ENCODE results near the gene IL6ST.

Gene IL6ST

DNA sequence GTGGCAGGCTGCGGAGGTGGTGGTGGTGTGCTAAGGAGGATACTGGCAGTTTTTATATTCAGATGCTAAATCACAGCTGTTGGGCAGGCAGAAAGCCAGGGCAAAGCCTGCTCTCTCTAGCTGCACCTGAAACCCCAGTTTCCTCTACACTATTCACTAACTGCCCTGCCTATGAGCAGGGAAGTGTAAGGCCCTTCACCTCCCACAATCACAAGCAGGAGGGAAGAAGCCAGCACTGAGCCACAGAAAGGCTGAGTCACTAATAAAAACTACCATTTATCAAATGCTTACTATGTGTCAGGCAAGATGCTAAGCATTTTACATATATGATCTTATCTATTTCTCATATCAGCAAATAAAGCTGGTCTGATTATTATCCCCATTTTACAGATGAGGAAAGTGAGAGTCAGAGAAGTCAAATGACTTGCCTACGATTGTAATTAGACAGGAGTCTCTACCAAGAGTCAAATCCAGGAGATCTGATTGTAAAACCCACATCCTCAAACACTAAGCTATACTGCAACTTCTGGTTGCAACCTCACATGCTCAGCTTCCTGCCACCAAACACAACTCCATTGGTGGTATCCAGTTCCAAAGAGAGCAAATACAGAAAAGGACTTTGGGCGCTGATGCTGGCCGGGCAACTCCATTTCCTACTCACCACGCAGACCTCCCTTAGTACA, 17.7 kb upstream of the IL6ST start:
- TF ChIP-seq CTCF (IDR thresholded peaks at IDR 0.05; ENCODE audit: poor library complexity, severe bottlenecking) = no peak
- Histone ChIP-seq H3K9me3 (ENCODE audit: severe bottlenecking) (no peaks in the 10 kb centered on the region), H3K4me1 (ENCODE audit: insufficient read depth, poor library complexity, severe bottlenecking) (peaks cover 14% of the 10 kb centered on the region), H3K36me3 (ENCODE audit: low read depth) (no peaks in the 10 kb centered on the region), H3K27me3 (ENCODE audit: insufficient read depth, poor library complexity, severe bottlenecking) (no peaks in the 10 kb centered on the region), H3K4me3 (ENCODE audit: severe bottlenecking) (no peak overlapping the region), H3K27ac (ENCODE audit: poor library complexity, severe bottlenecking) (peak overlapping the region; percentile 70)
- DNase-seq (ENCODE audit: low spot score) (no peak), ATAC-seq (ENCODE audit: low read depth) (peak; percentile 68)

- TF ChIP-seq CTCF (IDR thresholded peaks at IDR 0.05; ENCODE audit: poor library complexity, severe bottlenecking) = no peak
- Histone ChIP-seq H3K4me3 (ENCODE audit: severe bottlenecking) (no peak overlapping the region), H3K27ac (ENCODE audit: poor library complexity, severe bottlenecking) (peak overlapping the region; percentile 70), H3K36me3 (ENCODE audit: low read depth) (no peaks in the 10 kb centered on the region), H3K9me3 (ENCODE audit: severe bottlenecking) (no peaks in the 10 kb centered on the region), H3K4me1 (ENCODE audit: insufficient read depth, poor library complexity, severe bottlenecking) (peaks cover 14% of the 10 kb centered on the region), H3K27me3 (ENCODE audit: insufficient read depth, poor library complexity, severe bottlenecking) (no peaks in the 10 kb centered on the region)
- DNase-seq (ENCODE audit: low spot score) (no peak), ATAC-seq (ENCODE audit: low read depth) (peak; percentile 93)
Observed at GRCh38 chr5:56011835-56012234, 17.1 kb upstream of the IL6ST start.

- no peak for ATAC-seq (ENCODE audit: low read depth)
- no peaks in the 10 kb centered on the region for H3K36me3 ChIP-seq (ENCODE audit: low read depth)
- H3K9me3 ChIP-seq (ENCODE audit: severe bottlenecking) = no peaks in the 10 kb centered on the region
- peaks cover 14% of the 10 kb centered on the region for H3K4me1 ChIP-seq (ENCODE audit: insufficient read depth, poor library complexity, severe bottlenecking)
- H3K4me3 ChIP-seq (ENCODE audit: severe bottlenecking) = no peak overlapping the region
- TF ChIP-seq CTCF (IDR thresholded peaks at IDR 0.05; ENCODE audit: poor library complexity, severe bottlenecking) = no peak
- no peaks in the 10 kb centered on the region for H3K27me3 ChIP-seq (ENCODE audit: insufficient read depth, poor library complexity, severe bottlenecking)
- DNase-seq (ENCODE audit: low spot score) = no peak
- no peak overlapping the region for H3K27ac ChIP-seq (ENCODE audit: poor library complexity, severe bottlenecking)
Observed at GRCh38 chr5:56010431-56010830, 15.7 kb upstream of the IL6ST start.

DNA sequence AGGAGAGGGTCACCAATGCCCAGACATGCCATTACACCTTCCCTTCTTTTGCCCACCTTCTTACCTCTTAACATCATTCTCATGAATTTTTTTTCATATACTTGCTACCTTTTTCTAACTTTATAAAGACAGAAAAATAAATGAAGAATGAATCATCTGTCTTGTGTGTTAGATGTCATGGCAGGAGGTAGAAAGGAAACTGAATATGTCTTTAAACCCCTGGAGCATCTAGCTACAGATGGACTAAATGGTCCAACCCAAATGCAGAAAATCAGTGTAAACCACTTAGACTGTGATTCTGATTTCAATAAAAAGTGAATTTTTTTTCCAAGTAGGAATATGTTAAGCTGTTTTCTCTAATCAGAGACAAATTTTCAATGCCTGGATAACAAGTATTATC, 11.8 kb upstream of the IL6ST start:
- H3K9me3 ChIP-seq (ENCODE audit: severe bottlenecking) = peaks cover 5% of the 10 kb centered on the region
- no peaks in the 10 kb centered on the region for H3K36me3 ChIP-seq (ENCODE audit: low read depth)
- no peak for TF ChIP-seq CTCF (IDR thresholded peaks at IDR 0.05; ENCODE audit: poor library complexity, severe bottlenecking)
- no peak overlapping the region for H3K27ac ChIP-seq (ENCODE audit: poor library complexity, severe bottlenecking)
- ATAC-seq (ENCODE audit: low read depth) = no peak
- H3K4me1 ChIP-seq (ENCODE audit: insufficient read depth, poor library complexity, severe bottlenecking) = peaks cover 2% of the 10 kb centered on the region
- DNase-seq (ENCODE audit: low spot score) = no peak
- no peak overlapping the region for H3K4me3 ChIP-seq (ENCODE audit: severe bottlenecking)
- no peaks in the 10 kb centered on the region for H3K27me3 ChIP-seq (ENCODE audit: insufficient read depth, poor library complexity, severe bottlenecking)

GRCh38 chr5:56006094-56006493, 11.3 kb upstream of the IL6ST start:
- Histone ChIP-seq H3K9me3 (ENCODE audit: severe bottlenecking) (peaks cover 6% of the 10 kb centered on the region), H3K27me3 (ENCODE audit: insufficient read depth, poor library complexity, severe bottlenecking) (no peaks in the 10 kb centered on the region), H3K4me1 (ENCODE audit: insufficient read depth, poor library complexity, severe bottlenecking) (no peaks in the 10 kb centered on the region), H3K4me3 (ENCODE audit: severe bottlenecking) (no peak overlapping the region), H3K27ac (ENCODE audit: poor library complexity, severe bottlenecking) (no peak overlapping the region), H3K36me3 (ENCODE audit: low read depth) (no peaks in the 10 kb centered on the region)
- no peak for ATAC-seq (ENCODE audit: low read depth)
- no peak for DNase-seq (ENCODE audit: low spot score)
- TF ChIP-seq CTCF (IDR thresholded peaks at IDR 0.05; ENCODE audit: poor library complexity, severe bottlenecking) = no peak

All from RWPE2 (cell line).